SK-N-SH (cell line): ENCODE measurements around the gene BRSK1. TPM values are rescaled to one million over a fixed set of nuclear protein-coding genes. Genes with fewer than 3 reads are reported as not detected.

ENCODE experiments used
- CTCF ChIA-PET: fragments of 300-600, 350-600 bp; formaldehyde crosslinking; extraction: SDS; loops from one replicate; lab custom pipeline; 2021; lab: Yijun Ruan, JAX
- POLR2A ChIA-PET: fragments of 350-600 bp; sonication (Branson Sonifier 250); formaldehyde crosslinking; extraction: SDS; loops from one replicate; lab custom pipeline; 2020; ENCODE audit warnings: antibody characterized with exemption, inconsistent platforms; lab: Yijun Ruan, JAX
- DNase-seq: peaks from one replicate; pipeline ENCODE4 v3.0.0; 2012
- H2AFZ ChIP-seq: fragments of 200-600 bp; sonication (generic); 2 replicates; pipeline ENCODE4 v1.8.1; 2016; ENCODE audit warnings: antibody characterized with exemption, mild to moderate bottlenecking, low read depth
- H3F3A ChIP-seq: fragments of 200-600 bp; sonication (generic); replicated peaks from 2 replicates; pipeline ENCODE3; 2016; ENCODE audit warnings: antibody characterized with exemption, mild to moderate bottlenecking; ENCODE audit not compliant: insufficient read depth
- H3K27ac ChIP-seq, 2 experiments: fragments of 200-500 bp in 1 of 2; fragments of 200-600 bp in 1 of 2; sonication (Bioruptor generic) in 1 of 2; sonication (generic), shearing (Covaris generic) in 1 of 2; 2 replicates each; pipeline versions ENCODE4 v1.5.1 to v1.6.1; 2014 to 2016; ENCODE audit warnings: low read depth in 2 of 2, inconsistent platforms in 1 of 2, low read length in 1 of 2, mild to moderate bottlenecking in 1 of 2, mixed read lengths in 1 of 2
- H3K27me3 ChIP-seq: fragments of 200-600 bp; sonication (generic), shearing (Covaris generic); 2 replicates; pipeline ENCODE4 v1.6.1; 2016; ENCODE audit warnings: mixed run types; ENCODE audit not compliant: insufficient read depth
- H3K36me3 ChIP-seq, 2 experiments: fragments of 200-500 bp in 1 of 2; fragments of 200-600 bp in 1 of 2; sonication (Bioruptor generic) in 1 of 2; sonication (generic) in 1 of 2; replicated peaks in 1 of 2; 2 replicates each; pipeline versions ENCODE3 to v1.5.1; 2014 to 2016; ENCODE audit warnings: low read length in 1 of 2, mild to moderate bottlenecking in 1 of 2; ENCODE audit not compliant: insufficient read depth in 2 of 2, control insufficient read depth in 1 of 2
- H3K4me1 ChIP-seq, 2 experiments: fragments of 200-500 bp in 1 of 2; fragments of 200-600 bp in 1 of 2; sonication (Bioruptor generic) in 1 of 2; sonication (generic), shearing (Covaris generic) in 1 of 2; 2 replicates each; pipeline versions ENCODE4 v1.5.1 to v1.6.1; 2014 to 2016; ENCODE audit warnings: low read depth in 1 of 2, low read length in 1 of 2, mixed run types in 1 of 2; ENCODE audit not compliant: insufficient read depth in 2 of 2, control insufficient read depth in 1 of 2
- H3K4me2 ChIP-seq: fragments of 200-600 bp; sonication (generic), shearing (Covaris generic); 2 replicates; pipeline ENCODE4 v1.6.1; 2017; ENCODE audit warnings: mixed run types
- H3K4me3 ChIP-seq, 2 experiments: fragments of 200-500 bp in 1 of 2; fragments of 200-600 bp in 1 of 2; sonication (Bioruptor generic) in 1 of 2; sonication (generic), shearing (Covaris generic) in 1 of 2; 2 replicates each; pipeline versions ENCODE4 v1.5.1 to v1.8.1; 2014 to 2016; ENCODE audit warnings: low read depth in 2 of 2, inconsistent platforms in 1 of 2, low read length in 1 of 2, mild to moderate bottlenecking in 1 of 2, mixed read lengths in 1 of 2, moderate library complexity in 1 of 2
- H3K79me2 ChIP-seq: fragments of 200-600 bp; sonication (generic); 2 replicates; pipeline ENCODE4 v1.8.1; 2017; ENCODE audit warnings: mild to moderate bottlenecking; ENCODE audit not compliant: insufficient read depth
- H3K9ac ChIP-seq: fragments of 200-600 bp; sonication (generic); 2 replicates; pipeline ENCODE4 v1.6.1; 2017; ENCODE audit warnings: mixed run types
- H3K9me2 ChIP-seq: fragments of 200-600 bp; sonication (generic); 2 replicates; pipeline ENCODE4 v1.6.1; 2017; ENCODE audit warnings: mixed run types
- H3K9me3 ChIP-seq: fragments of 200-600 bp; sonication (generic); 2 replicates; pipeline ENCODE4 v1.6.1; 2017; ENCODE audit warnings: mixed run types, mild to moderate bottlenecking, moderate library complexity
- H4K20me1 ChIP-seq: fragments of 200-600 bp; sonication (generic); 2 replicates; pipeline ENCODE4 v1.6.1; 2017; ENCODE audit warnings: mild to moderate bottlenecking, mixed run types; ENCODE audit not compliant: insufficient read depth
- CHD2 ChIP-seq: fragments of 150-350 bp; IDR thresholded peaks from 2 replicates; pipeline ENCODE4 v1.6.1; 2018; ENCODE audit warnings: low read length; ENCODE audit not compliant: partially characterized antibody
- ELF1 ChIP-seq: IDR thresholded peaks from 2 replicates; pipeline ENCODE4 v1.4.0; 2012
- GABPA ChIP-seq: IDR thresholded peaks from 2 replicates; pipeline ENCODE4 v1.4.0; 2012; ENCODE audit warnings: low read depth, mild to moderate bottlenecking
- MEF2A ChIP-seq: IDR thresholded peaks from 2 replicates; pipeline ENCODE4 v1.4.0; 2012; ENCODE audit warnings: low read depth, borderline replicate concordance
- MXI1 ChIP-seq: IDR thresholded peaks from 2 replicates; pipeline ENCODE4 v1.6.1; 2012; ENCODE audit warnings: mild to moderate bottlenecking, low read depth, low read length, improper control_type of control experiment
- NFIC ChIP-seq: IDR thresholded peaks from 2 replicates; pipeline ENCODE4 v1.4.0; 2012; ENCODE audit warnings: borderline replicate concordance
- POLR2AphosphoS5 ChIP-seq: IDR thresholded peaks from 2 replicates; pipeline ENCODE4 v1.6.1; 2012; ENCODE audit warnings: low read depth, low read length
- RCOR1 ChIP-seq: fragments of 150-350 bp; IDR thresholded peaks from 2 replicates; pipeline ENCODE4 v1.6.1; 2017; ENCODE audit warnings: antibody characterized with exemption, low read length
- RFX5 ChIP-seq: IDR thresholded peaks from 2 replicates; pipeline ENCODE4 v1.6.1; 2012; ENCODE audit warnings: mild to moderate bottlenecking, improper control_type of control experiment, low read length
- SIN3A ChIP-seq: IDR thresholded peaks from 2 replicates; pipeline ENCODE4 v1.6.1; 2012; ENCODE audit warnings: low read depth, mild to moderate bottlenecking, low read length, moderate library complexity, borderline replicate concordance
- TAF1 ChIP-seq: IDR thresholded peaks from 2 replicates; pipeline ENCODE4 v1.6.1; 2012; ENCODE audit warnings: low read depth, mild to moderate bottlenecking, low read length, moderate library complexity, borderline replicate concordance
- YY1 ChIP-seq: IDR thresholded peaks from 2 replicates; pipeline ENCODE4 v1.4.0; 2012; ENCODE audit warnings: low read depth, mild to moderate bottlenecking
- WGBS: methylation state at CpG from one replicate; pipeline ENCODE4 v1.1.6; 2017; ENCODE audit warnings: low lambda C conversion rate; 5-methylcytosine and 5-hydroxymethylcytosine counted together
- polyA plus RNA-seq, 3 experiments: library from polyadenylated mRNA; depleted of rRNA; stranded (reverse); fragments of >200 nt; gene quantifications; 2 replicates each; pipeline ENCODE4 v1.2.3, GENCODE V29; 2012
- TF ChIP-seq, protein P1 (sequence below): IDR thresholded peaks from 2 replicates; pipeline ENCODE4; 2012
- TF ChIP-seq, protein P2 (sequence below): IDR thresholded peaks from 2 replicates; pipeline ENCODE4 v1.4.0; 2012; ENCODE audit warnings: low read depth

The BRSK1 gene
- polyA plus RNA-seq, 1 of the 3 experiments (the other 2 are of a cell fraction), result 49.7 TPM

DNA sequence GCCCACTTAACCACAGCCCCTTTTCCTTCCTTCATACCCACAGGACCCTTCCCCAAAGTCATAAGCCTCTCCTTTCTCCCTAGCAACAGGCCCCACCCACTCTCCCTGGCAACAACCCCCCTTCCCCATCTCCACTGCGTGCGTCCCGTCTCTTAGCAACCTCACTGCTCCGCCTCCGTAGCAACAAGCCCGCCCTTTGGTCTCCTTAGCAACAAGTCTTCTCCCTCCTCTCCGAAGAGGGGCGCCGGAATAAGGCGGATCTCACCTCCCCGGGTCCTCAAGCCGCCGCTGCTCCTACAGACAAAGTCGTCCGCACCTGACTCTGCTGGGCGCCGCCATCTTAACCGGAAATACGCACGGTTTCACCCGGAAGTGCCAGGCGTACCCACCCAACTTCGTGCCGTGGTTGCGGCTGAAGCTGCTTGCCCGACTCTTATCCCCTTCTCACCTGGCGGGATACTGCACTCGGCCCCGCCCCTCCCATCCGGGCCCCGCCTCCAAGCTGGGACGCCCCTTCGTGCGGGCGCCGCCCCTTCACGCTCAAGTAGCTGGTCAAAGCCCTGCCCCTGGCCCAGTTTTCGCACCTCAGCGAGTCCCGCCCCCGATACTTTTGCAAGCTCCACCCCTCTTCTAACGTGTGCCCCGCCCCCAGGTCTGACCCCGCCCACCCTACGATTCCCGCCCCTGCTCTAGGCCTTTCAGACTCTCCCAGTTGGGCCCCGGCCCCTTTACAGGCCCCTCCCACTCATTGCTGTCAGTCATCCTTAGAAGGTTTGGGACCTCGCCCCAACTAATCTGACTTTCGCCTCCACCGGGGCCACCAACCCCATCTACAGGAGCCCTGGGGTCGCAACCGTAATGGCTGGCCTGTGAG lies 3.8 kb upstream of the BRSK1 start, which contains the start of gene HSPBP1:
Gene HSPBP1, minus strand, starts transcription at position 341 of the 874 bp plus-strand sequence. CDS start 502 bp downstream, outside the sequence.
- Histone ChIP-seq H4K20me1 (no peaks in the 10 kb centered on the region), H3K9me3 (no peaks in the 10 kb centered on the region), H2AFZ (peak within 1 kb of the TSS; percentile 92), H3K4me3 (peak within 1 kb of the TSS; percentile 76 to 94), H3K27me3 (no peaks in the 10 kb centered on the region), H3K9ac (peak within 1 kb of the TSS; percentile 73), H3K36me3 (peaks cover 0 to 13% of the 10 kb centered on the region in 2 experiments), H3K79me2 (peaks cover 10% of the 10 kb centered on the region; the same call in 1 of the 2 replicates), H3K27ac (peak within 1 kb of the TSS; percentile 78 to 81), H3F3A (peaks cover 13% of the 10 kb centered on the region), H3K9me2 (no peaks in the 10 kb centered on the region), H3K4me2 (peak within 1 kb of the TSS; percentile 83), H3K4me1 (peaks cover 0 to 10% of the 10 kb centered on the region in 2 experiments; a peak in 1 of 4 replicates)
- ChIA-PET CTCF (interaction anchor here (1.0 to 2.5 kb wide), 6 partner anchors 12 to 139 kb away, joined by 3 to 11 read pairs (median 4); partner anchors contain the start of genes KMT5C, PPP6R1 and TMEM238), POLR2A (interaction anchor here (0.7 to 2.2 kb wide), 4 partner anchors 21 to 114 kb away, joined by 3 to 19 read pairs (median 4); partner anchors contain the start of genes DNAAF3, PPP6R1 and TMEM86B)
- TF ChIP-seq SIN3A (0 out of 2 replicates have a peak, but pooled peaks have one; percentile 67), YY1 (peak; percentile 99), NFIC (no peak), POLR2AphosphoS5 (peak; percentile 66), MXI1 (peak; percentile 90), ELF1 (peak; percentile 69), TAF1 (peak; percentile 84), RCOR1 (no peak), RFX5 (peak; percentile 68; the same call in 1 of the 2 replicates), GABPA (peak; percentile 98), MEF2A (no peak), CHD2 (peak; percentile 66)
- TF ChIP-seq, protein P1, sequence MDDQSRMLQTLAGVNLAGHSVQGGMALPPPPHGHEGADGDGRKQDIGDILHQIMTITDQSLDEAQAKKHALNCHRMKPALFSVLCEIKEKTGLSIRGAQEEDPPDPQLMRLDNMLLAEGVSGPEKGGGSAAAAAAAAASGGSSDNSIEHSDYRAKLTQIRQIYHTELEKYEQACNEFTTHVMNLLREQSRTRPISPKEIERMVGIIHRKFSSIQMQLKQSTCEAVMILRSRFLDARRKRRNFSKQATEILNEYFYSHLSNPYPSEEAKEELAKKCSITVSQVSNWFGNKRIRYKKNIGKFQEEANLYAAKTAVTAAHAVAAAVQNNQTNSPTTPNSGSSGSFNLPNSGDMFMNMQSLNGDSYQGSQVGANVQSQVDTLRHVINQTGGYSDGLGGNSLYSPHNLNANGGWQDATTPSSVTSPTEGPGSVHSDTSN, result peak; percentile 84
- TF ChIP-seq, protein P2, sequence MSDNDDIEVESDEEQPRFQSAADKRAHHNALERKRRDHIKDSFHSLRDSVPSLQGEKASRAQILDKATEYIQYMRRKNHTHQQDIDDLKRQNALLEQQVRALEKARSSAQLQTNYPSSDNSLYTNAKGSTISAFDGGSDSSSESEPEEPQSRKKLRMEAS, result peak; percentile 97
- DNase-seq, result peak; percentile 92
- 11% methylated on average over 36 of the region's 52 CpGs for WGBS
